ENCODE data around the gene PDZRN3.
"Not testable (repeated sequence)": the region's sequence is repeated elsewhere in the genome, so short reads cannot be mapped to it uniquely, and the experiment has no call there.

Gene PDZRN3

DNA sequence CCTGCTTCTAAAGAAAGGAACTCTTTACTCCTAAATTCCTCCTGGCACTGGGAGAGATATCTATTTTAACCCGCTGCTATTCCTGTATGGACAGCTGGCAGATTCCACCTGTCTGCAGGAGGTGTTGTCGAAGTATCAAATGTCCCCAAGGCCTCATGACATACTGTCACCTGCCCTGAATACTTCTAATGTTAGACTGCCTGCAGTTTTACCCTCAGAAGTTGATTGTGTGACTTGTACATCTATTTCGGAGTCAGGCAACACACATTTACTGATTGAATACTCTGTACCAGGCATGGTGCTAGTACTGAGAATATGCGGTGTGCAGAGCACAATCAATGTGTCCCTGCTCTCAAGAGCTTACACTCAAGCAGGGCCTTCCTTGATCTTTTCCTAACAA, 38.6 kb downstream of the PDZRN3 start:
- DNase-seq: no peak

DNA sequence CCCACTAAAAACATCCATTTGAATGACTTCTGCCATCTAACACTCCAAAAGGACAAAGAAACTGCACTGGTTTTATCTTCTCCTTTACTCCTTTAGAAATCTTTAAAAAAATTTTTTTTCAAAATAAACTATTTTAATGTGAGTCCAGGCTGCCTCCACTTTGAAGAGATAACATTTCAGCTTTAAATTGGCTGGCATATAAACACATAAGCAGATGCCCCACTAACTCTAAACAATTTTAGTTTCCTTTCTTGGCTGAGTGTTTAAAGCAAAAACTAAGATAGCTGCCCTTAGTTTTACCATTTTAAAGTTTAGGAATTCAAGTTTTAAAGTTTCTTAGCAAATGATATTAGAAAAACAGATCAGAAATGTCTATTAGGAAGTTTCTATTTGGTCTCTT, 39.9 kb downstream of the PDZRN3 start:
- DNase-seq: no peak

DNA sequence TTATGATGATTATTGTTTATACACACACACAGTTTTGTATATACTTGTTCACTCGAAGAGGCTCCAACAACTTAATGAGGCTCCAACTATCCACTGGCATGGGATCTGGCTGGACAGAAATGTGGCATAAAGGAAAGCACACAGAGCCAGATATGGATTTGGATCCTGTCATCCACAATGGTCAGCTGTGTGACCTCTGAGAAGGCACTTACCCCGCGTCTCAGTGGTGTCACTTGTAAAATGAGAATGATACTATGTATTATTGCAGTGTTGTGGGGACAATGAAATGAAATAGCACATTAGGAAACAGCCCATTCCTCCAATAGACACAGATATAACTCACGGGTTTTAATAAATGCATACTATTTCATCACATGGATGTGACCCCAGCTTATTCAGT, 42.2 kb downstream of the PDZRN3 start:
- DNase-seq: no peak

DNA sequence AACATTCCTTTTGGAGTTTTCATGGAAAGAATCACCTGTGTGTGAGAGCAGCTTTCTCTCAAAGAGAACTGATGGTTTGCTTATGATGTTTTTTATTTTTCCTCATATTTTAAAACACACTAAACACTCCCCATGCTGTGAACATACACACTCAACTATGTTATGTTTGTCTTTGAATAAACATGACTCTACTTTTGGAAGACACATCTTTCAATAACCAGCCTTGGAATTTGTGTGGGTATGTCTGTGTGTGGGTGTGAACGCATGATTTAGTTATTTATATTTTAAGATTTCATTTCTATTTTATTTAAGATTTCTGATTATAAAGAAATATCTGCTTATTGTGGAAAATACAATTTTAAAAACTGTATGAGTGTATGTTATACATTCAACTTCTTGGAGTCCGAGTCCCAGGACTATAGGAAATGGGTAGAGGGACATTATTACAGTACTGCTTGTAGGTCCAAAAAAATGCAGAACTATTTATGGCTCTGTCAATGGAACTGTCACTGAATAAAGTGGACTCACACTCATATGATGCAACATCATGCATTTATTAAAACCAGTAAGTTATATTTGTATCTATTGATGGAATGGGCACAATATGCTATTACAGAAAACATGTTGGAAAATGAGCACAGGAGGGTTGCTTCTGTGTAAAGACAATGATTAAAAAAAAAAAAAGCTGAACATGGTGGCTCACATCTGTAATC, 43.5 kb downstream of the PDZRN3 start:
- no peak for DNase-seq

DNA sequence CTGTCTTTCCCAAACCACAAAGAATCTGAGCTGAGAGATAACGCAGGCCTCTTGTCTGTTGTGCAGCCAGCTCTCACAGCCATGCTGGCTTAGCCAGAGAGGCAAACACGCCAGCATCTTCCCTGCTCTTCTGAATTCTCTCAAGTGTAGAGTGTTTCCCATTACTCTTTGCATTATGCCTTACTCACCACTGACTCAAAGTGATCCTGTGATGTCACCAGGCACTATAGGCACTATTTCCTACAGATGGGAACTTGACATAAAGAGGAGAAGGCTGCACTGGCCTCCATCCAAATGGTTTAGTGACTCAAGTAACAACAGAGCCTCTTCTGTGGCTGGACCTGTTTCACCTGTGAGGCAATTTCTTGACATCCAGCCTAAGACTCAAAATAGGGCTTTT, 44.4 kb downstream of the PDZRN3 start:
- no peak for DNase-seq

DNA sequence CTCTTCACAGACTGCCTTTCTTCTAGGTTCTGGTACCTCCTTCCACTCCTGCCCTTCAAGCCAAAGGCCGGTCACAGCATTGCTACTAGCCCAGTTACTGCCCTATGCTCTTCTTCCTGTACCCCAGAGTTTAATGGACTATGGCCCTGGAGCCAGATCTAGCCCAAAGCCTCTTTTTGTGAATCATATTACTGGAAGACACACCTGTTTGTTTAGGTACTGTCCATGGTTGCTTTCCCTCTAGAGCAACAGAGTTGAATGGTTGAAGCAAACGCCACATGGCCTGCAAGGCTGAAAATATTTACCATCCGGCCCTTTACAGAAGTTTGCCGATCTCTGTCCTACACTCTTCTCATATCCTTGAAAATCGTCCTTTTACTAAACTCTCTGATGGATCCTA, 47.0 kb downstream of the PDZRN3 start:
- no peak for DNase-seq

DNA sequence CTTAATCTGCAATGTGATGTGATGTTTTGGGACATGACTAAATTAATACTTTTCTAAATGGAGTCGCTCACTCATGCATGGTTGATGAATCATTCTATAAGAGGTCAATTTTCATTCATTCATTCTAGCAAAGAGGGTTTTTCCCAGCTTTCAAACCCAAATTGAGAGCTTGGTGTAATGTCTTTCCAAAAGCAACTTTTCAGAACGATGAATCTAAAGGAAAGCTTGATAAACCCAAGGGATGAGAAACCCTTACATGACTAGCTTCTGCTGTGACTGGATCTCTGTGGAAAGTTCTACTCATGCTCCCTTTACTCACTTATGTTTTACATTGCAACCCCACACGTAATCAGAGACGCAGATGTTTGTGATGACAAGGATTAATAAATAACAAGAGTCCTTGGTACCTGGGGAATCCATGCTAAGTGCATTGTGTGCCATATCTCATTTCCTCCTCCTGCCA, 47.7 kb downstream of the PDZRN3 start:
- no peak for DNase-seq

DNA sequence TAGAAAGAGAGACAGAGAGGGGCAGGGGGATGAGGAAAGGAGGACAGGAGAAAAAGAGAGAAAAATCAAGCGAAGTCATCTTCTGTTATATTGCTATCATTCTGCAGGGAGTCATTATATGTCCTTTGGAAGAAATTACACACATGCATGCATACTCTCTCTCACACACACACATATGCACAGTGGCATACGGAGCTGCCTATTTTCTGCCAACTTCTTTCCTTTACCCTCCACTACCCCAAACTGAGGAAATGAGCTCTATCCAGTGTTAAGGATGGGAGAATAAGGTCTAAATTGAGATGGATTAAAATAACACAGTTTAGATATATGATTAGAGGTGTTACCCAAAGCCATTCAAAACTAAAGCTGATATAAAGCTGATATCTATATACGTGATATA, 48.8 kb downstream of the PDZRN3 start:
- no peak for DNase-seq

DNA sequence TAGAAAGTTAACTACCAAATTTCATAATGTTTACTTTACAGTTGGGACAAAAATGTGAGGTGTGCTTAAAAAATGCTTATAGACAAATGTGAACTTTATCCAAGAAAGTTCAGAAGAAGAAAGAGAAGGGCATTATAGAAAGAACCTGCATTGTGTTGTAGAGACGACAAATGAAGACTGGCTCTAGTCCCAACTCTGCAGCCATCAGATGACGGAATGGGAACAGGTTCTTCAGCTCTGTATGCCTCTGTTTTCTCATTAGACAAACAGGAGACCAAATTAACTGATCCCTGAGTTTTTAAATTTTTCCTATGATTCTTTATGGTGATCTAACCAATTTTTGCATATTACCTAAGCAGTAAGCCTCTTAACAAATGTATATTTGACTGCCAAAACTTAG, 49.2 kb downstream of the PDZRN3 start:
- DNase-seq: no peak

DNA sequence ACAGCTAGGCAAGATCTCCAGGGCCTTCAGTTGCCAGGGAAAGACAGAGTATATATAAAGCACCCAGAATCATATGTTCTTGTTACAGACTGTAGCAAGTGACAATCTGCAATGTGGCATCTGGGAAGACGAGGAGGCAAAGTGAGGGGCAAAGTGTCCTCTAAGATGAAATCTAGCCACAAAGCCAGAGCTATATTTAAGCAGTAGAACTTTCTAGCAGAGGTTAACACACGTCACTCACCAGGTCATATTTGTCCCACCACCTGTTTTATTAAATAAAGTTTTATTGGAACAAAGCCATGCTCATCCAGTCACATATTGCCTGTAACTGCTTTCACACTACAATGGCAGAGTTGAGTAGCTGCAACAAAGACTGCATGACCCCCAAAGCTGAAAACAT, 51.5 kb downstream of the PDZRN3 start:
- no peak for DNase-seq

DNA sequence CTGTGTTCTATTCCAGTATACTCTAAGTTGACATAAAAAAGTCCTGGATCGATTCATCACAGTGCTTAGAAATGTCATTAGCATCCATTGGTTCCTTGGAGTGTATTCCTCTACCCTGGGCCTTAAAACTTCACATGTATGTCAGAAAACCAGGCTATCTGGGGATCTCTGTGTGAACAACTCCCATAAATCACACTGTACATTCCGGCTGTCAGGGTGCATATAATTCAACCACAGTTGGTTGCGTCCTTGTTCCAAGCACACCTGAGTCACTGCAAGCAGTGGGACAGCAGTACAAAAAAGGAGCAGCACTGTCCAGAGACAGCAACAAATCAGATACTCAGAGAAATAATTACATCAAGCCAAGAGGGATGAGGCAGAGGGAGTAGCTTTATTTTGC, 52.4 kb downstream of the PDZRN3 start:
- DNase-seq: no peak

DNA sequence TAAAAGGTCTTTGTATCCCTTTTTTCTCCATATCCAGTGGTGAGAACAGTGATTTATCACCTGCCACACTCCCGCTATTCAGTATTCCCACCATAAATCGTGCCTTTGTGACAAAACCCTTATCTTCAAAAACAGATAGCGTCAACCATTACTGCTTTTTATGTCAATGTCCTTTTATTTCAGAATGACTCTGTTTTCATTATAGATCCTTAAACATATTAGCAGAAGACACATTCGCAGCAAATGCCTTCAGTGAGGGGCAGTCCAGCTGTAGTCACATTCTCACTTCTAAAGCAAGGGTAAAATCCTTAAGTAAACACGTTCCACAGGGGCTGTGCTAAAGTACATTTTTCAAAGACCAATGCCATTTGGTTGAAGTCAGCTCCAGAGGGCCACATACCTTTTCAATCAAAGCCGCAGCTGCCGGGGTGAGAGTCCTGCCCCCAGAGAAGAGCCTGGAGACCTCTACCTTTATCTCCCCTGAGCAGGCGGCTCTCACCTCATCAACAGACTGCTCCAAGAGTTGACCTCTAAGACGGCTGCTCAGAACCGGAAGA, 53.4 kb downstream of the PDZRN3 start:
- no peak for DNase-seq

DNA sequence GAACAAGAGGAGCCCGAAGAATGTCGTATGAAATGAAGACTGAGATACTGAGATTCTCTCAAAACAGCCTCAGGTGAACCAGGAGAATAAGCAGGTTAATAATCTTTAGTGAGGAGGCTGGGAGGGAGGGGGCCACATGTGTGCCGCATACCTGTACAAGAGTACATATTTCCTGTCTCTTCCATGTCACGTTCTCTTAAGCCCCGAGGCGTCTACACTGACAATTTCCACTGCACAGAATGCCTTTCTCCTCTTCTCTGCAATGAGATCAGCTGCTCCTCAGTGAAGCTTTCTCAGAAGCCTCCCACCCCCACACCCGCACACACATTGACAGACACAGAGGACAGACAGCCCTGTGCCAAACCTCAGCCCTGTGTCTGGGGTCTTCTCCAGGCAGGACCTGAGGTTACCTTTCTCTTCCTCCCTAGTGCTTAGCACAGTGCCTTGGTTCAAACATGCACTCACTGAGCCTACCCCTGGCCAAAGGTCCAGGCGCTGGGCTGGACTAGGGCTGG, 55.4 kb downstream of the PDZRN3 start:
- DNase-seq: no peak

DNA sequence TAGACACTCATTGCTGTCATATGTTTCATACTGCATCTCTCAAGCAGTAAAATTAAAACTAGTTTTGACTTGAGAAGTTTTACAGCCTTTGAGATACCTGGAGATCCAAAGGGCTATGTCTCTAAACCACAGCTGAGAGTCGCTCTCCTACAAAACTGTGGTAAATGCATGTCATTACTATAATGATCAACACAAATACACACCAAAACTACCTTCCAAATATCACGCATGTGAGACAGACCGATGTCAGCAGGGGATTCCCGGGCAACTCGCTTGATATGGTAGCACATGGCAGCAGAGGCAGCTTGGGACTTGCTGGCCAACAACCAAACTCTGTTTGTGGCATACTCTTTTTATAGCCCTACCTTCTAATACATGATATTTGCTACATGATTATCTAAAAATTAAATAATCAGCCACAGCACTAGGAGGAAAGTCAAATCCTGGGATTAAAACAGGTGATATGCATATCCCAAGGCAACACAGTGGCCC, 56.3 kb downstream of the PDZRN3 start:
- DNase-seq: no peak

DNA sequence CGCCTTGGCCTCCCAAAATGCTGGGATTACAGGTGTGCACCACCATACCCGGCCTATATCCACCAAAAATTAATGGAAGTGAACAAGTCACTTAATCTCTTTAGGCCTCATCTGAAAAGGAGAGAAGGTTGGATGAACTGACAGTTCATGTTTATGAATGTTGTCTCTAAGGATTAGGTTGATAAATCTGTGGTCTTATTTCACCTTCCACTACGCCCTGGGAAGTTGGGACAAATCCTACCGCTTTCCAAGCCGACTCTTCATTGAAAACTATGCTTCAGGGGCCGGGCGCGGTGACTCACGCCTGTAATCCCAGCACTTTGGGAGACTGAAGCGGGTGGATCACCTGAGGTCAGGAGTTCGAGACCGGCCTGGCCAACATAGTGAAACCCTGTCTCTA, 59.4 kb downstream of the PDZRN3 start:
- DNase-seq: not testable (repeated sequence)

DNA sequence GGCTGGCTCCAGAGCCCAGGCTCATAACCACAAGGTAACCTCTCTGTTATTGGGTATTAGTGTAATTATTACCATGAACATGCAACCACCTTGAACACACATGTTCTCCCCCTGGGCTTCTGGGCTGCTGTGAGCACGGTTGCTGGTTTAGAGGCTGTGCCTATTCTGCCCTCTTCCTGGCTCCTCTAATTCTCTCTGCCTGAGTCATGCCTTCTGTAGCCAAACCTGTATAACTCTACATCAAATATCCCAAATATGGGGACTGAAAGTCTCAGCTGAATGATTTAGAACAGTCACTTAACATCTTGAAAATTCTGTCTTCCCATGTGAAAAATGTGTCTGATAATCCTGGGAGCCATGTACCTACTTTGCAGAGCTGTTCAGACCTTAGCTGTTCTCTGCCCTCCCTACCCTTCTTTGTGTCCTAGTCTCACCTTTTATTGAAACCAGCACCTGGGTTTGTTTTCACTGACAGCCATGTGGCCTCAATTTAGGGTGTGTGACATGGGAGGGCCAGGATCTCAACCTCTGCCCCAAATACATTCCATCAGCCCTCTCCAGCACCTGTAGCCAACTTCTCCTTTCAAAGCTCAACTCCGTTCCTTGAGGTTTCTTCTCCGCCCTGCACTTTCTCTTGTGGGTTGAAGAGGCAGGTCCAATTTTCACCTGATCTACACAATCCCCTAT, 60.7 kb downstream of the PDZRN3 start:
- DNase-seq: no peak

DNA sequence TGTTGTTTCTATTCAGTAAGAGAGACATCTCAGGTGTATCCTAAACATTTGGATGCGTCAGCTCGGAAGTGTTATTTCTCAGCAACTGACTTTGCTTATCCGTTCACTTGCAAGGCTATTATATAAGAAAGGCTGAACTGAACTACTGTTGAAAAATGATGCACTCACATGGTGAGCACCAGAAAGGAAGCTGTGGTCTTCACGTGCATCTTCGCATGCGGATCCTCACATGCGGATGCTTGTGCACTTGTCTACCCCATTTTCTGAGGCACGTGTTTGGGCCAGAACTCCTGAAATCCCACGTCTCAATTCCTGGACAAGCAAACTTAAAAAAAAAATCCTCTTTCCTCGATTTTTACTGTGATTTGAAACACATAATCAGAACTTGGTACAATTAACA, 63.2 kb downstream of the PDZRN3 start:
- no peak for DNase-seq

DNA sequence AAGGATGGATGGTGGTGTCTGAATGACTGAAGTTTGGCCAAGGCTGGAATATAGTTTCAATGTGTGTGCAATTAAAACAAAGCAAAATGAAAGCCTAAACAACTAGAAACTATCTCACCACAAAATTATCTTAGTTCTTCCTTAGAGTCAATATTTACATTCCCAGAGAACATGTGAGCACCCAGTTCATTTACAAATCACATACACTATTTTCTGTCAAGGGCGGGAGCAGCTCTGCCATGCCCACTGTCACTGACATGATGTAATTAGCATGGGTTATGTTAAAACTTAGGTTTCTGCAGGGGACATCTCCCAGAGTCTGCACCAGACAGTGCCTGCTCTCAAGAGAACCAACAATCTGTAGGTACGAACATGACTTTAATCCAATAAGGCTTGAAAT, 65.0 kb downstream of the PDZRN3 start:
- no peak for DNase-seq

DNA sequence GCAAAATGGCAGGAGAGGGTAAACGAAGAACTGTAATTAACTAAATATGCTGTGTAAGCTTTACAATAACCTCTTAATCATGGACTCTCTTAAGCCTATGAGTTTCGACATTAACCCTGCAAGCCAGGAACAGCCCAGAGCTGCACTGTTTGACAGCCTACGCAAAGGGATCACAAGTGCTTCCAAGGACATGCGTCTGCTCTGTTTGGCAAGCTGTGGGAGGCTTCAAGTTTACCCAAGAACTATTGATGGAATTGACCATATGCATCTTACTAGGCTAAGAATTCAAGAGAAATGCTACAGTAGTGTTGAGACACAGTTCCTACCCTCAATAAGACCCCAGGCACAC, 66.0 kb downstream of the PDZRN3 start:
- no peak for DNase-seq

DNA sequence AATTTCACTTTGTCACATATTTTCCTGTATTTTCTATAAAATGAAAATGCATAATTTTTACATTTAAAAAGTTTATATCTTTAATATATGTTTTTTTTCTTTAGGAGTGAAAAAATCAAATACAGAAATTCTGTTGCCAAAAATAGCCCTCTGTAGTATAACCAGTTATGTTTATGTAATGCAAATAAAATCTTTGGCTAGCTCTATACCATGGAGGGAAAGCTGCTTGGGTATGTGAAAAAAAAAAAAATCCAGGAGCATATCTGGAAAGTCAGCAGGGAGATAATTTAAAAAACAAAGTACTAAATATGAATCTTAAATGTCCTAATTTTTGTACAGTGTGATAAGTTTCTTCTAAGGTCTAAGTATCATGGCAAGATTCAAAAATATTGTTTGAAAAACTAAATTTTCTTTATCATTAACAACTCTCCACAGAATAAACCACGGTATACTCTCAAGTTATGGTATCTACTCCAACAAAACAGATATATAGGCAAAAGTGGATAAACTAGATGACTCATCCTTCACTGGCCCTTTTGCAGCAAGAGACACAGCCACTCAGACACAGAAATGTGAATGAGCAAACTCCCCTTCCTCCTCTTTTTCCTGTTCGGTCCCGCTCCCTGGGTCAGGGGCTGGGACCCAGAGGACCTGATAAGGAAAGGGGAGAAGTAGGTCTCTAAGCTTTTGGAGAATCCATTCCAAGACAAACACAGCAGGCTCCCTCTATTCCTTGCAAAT, 66.6 kb downstream of the PDZRN3 start:
- no peak for DNase-seq

DNA sequence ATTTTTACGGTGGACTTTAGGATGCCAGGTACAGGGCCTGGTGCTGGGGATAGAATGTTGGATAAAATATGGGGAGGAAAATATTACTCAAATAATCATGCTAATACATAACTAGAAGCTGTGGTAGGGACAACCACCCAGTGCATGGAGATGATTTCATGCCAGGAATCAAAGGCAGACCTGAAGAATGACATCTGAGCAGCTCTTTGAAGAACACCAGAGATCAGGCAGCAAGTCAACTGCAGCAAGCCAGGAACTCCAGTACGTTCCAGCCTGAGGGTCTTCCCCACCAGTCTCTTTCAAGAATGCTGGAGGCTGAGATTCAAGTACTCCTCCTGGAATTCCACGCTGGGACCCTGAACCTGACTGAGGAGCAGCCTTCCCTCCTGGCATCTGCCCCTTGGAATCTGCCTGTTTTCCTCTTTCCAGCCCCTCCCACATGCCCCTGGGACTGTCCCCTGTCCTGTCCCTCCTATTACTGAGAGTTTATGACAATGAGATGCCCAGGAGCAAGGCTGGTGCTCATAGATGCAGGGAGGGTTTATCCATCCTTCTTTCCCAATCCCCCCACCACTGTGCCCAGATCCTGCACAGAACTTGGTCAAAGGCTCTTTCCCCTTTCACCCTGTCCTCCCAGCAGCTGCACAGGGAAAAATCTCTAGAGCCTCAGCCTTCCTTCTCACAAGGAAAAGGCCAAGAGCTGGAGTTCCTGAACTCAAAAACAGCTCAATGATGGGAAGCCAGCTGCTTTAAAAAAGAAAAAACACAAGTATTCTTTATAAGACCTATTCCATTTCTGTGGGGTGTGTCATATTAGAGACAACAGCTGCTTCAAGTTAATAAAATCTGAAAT, 68.0 kb downstream of the PDZRN3 start:
- no peak for DNase-seq

DNA sequence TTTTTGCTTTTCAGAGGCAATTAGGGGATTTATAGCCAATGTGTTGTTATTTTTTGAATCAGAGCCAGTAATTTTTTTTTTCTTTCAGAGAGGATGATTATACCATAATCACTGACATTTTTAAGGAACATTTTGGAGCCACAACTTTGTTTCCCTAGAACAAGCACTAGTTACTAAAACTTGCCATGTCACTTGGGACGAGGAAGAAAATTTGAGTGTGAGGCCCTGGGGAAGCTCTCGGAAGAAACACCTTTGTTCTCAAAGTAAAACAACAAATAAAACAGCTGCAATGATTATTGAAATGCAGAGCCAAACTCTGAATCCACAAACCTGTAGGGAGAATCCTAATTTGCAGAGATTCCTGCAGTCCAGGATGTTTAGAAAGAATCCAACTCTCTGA, 69.7 kb downstream of the PDZRN3 start:
- DNase-seq: no peak

DNA sequence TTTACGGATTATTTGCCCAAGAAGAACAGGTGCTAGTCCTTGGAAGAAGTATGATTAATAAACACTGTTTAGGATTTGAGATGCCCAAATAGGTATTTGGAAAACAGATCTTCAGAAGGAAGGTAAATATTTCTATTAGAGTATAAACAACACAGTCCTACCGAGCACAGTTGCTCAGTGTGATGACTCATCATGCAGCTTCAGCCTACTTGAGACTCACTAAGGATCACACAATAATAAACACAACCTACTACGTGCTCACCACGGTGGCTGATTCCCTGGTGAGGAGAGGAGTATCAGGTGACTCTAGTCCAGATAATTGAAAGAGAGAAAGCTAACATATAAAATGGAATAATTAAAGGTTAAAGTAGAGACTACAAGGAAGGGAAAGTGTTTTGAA, 72.0 kb downstream of the PDZRN3 start:
- no peak for DNase-seq
